ENCODE data around the gene MRPS6. TPM values are rescaled to one million over a fixed set of nuclear protein-coding genes. Genes with fewer than 3 reads are reported as not detected.

MRPS6 gene
- total and polyA plus RNA-seq, 10 of the 15 experiments (the other 5 are each of a cell fraction or from before 2014, with no cell fraction given), result 32.5 to 232 (median 90.3) TPM

- TF ChIP-seq BCLAF1 (IDR thresholded peaks at IDR 0.05), result no peak
- no peak for TF ChIP-seq MYC (IDR thresholded peaks at IDR 0.05; ENCODE audit: insufficient read depth, insufficient read length, insufficient replicate concordance, low read length, severe bottlenecking)
- peak; percentile 14; the same call in 1 of the 2 replicates for TF ChIP-seq ATF3 (IDR thresholded peaks at IDR 0.05; ENCODE audit: borderline replicate concordance, extremely low read depth, low read depth, low read length)
- TF ChIP-seq REST (IDR thresholded peaks at IDR 0.05; ENCODE audit: low read depth, low read length), result no peak
- TF ChIP-seq POU2F2 (IDR thresholded peaks at IDR 0.05; ENCODE audit: borderline replicate concordance, low read depth, low read length), result no peak
- peak; percentile 54; the same call in 1 of the 2 replicates for TF ChIP-seq HCFC1 (IDR thresholded peaks at IDR 0.05; ENCODE audit: low read length)
- no peak for TF ChIP-seq KLF5 (IDR thresholded peaks at IDR 0.05; ENCODE audit: partially characterized antibody)
- TF ChIP-seq CEBPZ (IDR thresholded peaks at IDR 0.05; ENCODE audit: low read depth, low read length), result no peak
- no peak for TF ChIP-seq SMARCA5 (IDR thresholded peaks at IDR 0.05)
- no peak for TF ChIP-seq NBN (IDR thresholded peaks at IDR 0.05)
- TF ChIP-seq ZNF592 (IDR thresholded peaks at IDR 0.05), result no peak
- no peak for TF ChIP-seq STAT1 (conservative IDR thresholded peaks at IDR 0.05)
Observed at GRCh38 chr21:34061983-34062382, 11.4 kb upstream of the MRPS6 start (continued).

Data from GM12878 (cell line).